Mesenchymal stem cell (in vitro differentiated cells and primary cell): ENCODE measurements around the gene PALD1.

ENCODE experiments used
- DNase-seq: peaks from one replicate; pipeline ENCODE4 v3.0.0-alpha.2; 2013
- H2AFZ ChIP-seq: one replicate; pipeline ENCODE4 v1.6.1; 2013; ENCODE audit warnings: low read depth, mild to moderate bottlenecking, control low read depth, inconsistent platforms, low read length, moderate library complexity
- H2AK5ac ChIP-seq: 2 replicates; pipeline ENCODE4 v1.6.1; 2013; ENCODE audit warnings: low read length, moderate library complexity, mild to moderate bottlenecking, inconsistent platforms; ENCODE audit not compliant: severe bottlenecking
- H2BK120ac ChIP-seq: one replicate; pipeline ENCODE4 v1.6.1; 2013; ENCODE audit warnings: low read depth, mild to moderate bottlenecking, inconsistent platforms, low read length, moderate library complexity
- H2BK12ac ChIP-seq, 2 experiments: one replicate each; pipeline ENCODE4 v1.6.1; 2013; ENCODE audit warnings: inconsistent platforms in 2 of 2, low read length in 2 of 2, mild to moderate bottlenecking in 2 of 2, moderate library complexity in 2 of 2, control low read depth in 1 of 2
- H2BK15ac ChIP-seq: one replicate; pipeline ENCODE4 v1.6.1; 2013; ENCODE audit warnings: mild to moderate bottlenecking, low read depth, inconsistent platforms; ENCODE audit not compliant: poor library complexity, severe bottlenecking
- H2BK5ac ChIP-seq: 2 replicates; pipeline ENCODE4 v1.6.1; 2013; ENCODE audit warnings: low read depth, mild to moderate bottlenecking, low read length, control low read depth, inconsistent platforms; ENCODE audit not compliant: poor library complexity, severe bottlenecking
- H3K14ac ChIP-seq, 2 experiments: one replicate each; pipeline ENCODE4 v1.6.1; 2013; ENCODE audit warnings: inconsistent platforms in 2 of 2, low read length in 2 of 2, control low read depth in 1 of 2, mild to moderate bottlenecking in 1 of 2, moderate library complexity in 1 of 2
- H3K18ac ChIP-seq, 2 experiments: one replicate each; pipeline ENCODE4 v1.6.1; 2013; ENCODE audit warnings: inconsistent platforms in 2 of 2, low read length in 2 of 2, control low read depth in 1 of 2, low read depth in 1 of 2, mild to moderate bottlenecking in 1 of 2
- H3K23ac ChIP-seq, 2 experiments: one replicate each; pipeline ENCODE4 v1.6.1; 2013; ENCODE audit warnings: inconsistent platforms in 2 of 2, low read length in 2 of 2, mild to moderate bottlenecking in 2 of 2, moderate library complexity in 2 of 2, control low read depth in 1 of 2
- H3K27ac ChIP-seq: 2 replicates; pipeline ENCODE4 v1.5.1; 2013; ENCODE audit warnings: mild to moderate bottlenecking, moderate library complexity, low read length, control low read depth, inconsistent platforms; ENCODE audit not compliant: poor library complexity, severe bottlenecking
- H3K27me3 ChIP-seq, 2 experiments: 2 replicates each; pipeline versions ENCODE4 v1.6.1 to v1.7.0; 2013; ENCODE audit warnings: low read length in 2 of 2, mild to moderate bottlenecking in 2 of 2, moderate library complexity in 2 of 2, control low read depth in 1 of 2, inconsistent platforms in 1 of 2; ENCODE audit not compliant: control insufficient read depth in 1 of 2, insufficient read depth in 1 of 2
- H3K36me3 ChIP-seq, 2 experiments: 2 replicates each; pipeline versions ENCODE4 v1.6.1 to v1.7.0; 2013; ENCODE audit warnings: low read length in 2 of 2, control low read depth in 1 of 2, inconsistent platforms in 1 of 2, low read depth in 1 of 2, mild to moderate bottlenecking in 1 of 2; ENCODE audit not compliant: insufficient read depth in 2 of 2, control insufficient read depth in 1 of 2
- H3K4ac ChIP-seq, 2 experiments: one replicate each; pipeline ENCODE4 v1.6.1; 2013; ENCODE audit warnings: inconsistent platforms in 2 of 2, low read length in 2 of 2, mild to moderate bottlenecking in 2 of 2, moderate library complexity in 2 of 2, control low read depth in 1 of 2, low read depth in 1 of 2
- H3K4me1 ChIP-seq: 2 replicates; pipeline ENCODE4 v1.6.1; 2013; ENCODE audit warnings: low read depth, low read length, control low read depth; ENCODE audit not compliant: control insufficient read depth, insufficient read depth
- H3K4me2 ChIP-seq: 2 replicates; pipeline ENCODE4 v1.6.1; 2013; ENCODE audit warnings: low read length, mild to moderate bottlenecking, inconsistent platforms; ENCODE audit not compliant: poor library complexity, severe bottlenecking
- H3K4me3 ChIP-seq, 2 experiments: 2 replicates each; pipeline versions ENCODE4 v1.5.1 to v1.7.0; 2013; ENCODE audit warnings: low read length in 2 of 2, mild to moderate bottlenecking in 2 of 2, control low read depth in 1 of 2, low read depth in 1 of 2; ENCODE audit not compliant: insufficient read depth in 1 of 2
- H3K79me1 ChIP-seq: replicated peaks from 2 replicates; pipeline ENCODE4 v1.6.1; 2013; ENCODE audit warnings: mild to moderate bottlenecking, control low read depth, low read length, inconsistent platforms; ENCODE audit not compliant: poor library complexity, severe bottlenecking
- H3K9ac ChIP-seq: 2 replicates; pipeline ENCODE4 v1.7.0; 2013; ENCODE audit warnings: mild to moderate bottlenecking, low read length, moderate library complexity
- H3K9me3 ChIP-seq: 2 replicates; pipeline ENCODE4 v1.7.0; 2013; ENCODE audit warnings: mild to moderate bottlenecking, low read length; ENCODE audit not compliant: control insufficient read depth
- H4K8ac ChIP-seq: one replicate; pipeline ENCODE4 v1.6.1; 2013; ENCODE audit warnings: inconsistent platforms, mild to moderate bottlenecking, low read length, moderate library complexity
- H4K91ac ChIP-seq: one replicate; pipeline ENCODE4 v1.6.1; 2013; ENCODE audit warnings: mild to moderate bottlenecking, low read length, inconsistent platforms
- WGBS: methylation state at CpG from one replicate; pipeline ENCODE4 v1.1.7; 2013; ENCODE audit warnings: mixed read lengths; 5-methylcytosine and 5-hydroxymethylcytosine counted together

The PALD1 gene

GRCh38 chr10:70590655-70591416, 112.3 kb downstream of the PALD1 start:
- 72% methylated on average over 5 of the region's 5 CpGs for WGBS
- Histone ChIP-seq H2AK5ac (no peak overlapping the region), H3K23ac (no peak overlapping the region), H3K9ac (no peak overlapping the region), H3K14ac (no peak overlapping the region), H3K18ac (no peak overlapping the region), H3K4me1 (peaks cover 4% of the 10 kb centered on the region), H3K27ac (no peak overlapping the region), H4K8ac (no peak overlapping the region), H3K4me2 (no peak overlapping the region), H3K27me3 (peaks cover 9 to 37% of the 10 kb centered on the region in 2 experiments), H3K79me1 (no peaks in the 10 kb centered on the region), H2BK5ac (no peak overlapping the region), H2BK120ac (no peak overlapping the region), H3K4me3 (no peak overlapping the region), H2BK15ac (no peak overlapping the region), H3K4ac (no peak overlapping the region), H3K36me3 (no peaks in the 10 kb centered on the region), H2BK12ac (no peak overlapping the region), H4K91ac (no peak overlapping the region), H2AFZ (no peak overlapping the region), H3K9me3 (no peaks in the 10 kb centered on the region)
- no peak for DNase-seq

- Histone ChIP-seq H2BK15ac (no peak overlapping the region), H3K4me2 (no peak overlapping the region), H2BK120ac (no peak overlapping the region), H3K9me3 (no peaks in the 10 kb centered on the region), H3K27ac (no peak overlapping the region), H3K18ac (no peak overlapping the region), H2AFZ (no peak overlapping the region), H3K27me3 (peaks cover 9 to 40% of the 10 kb centered on the region in 2 experiments), H3K79me1 (no peaks in the 10 kb centered on the region), H2BK12ac (no peak overlapping the region), H4K91ac (no peak overlapping the region), H3K4me1 (peaks cover 4% of the 10 kb centered on the region), H3K23ac (no peak overlapping the region), H3K4ac (no peak overlapping the region), H3K14ac (no peak overlapping the region), H4K8ac (no peak overlapping the region), H2AK5ac (no peak overlapping the region), H3K9ac (no peak overlapping the region), H3K36me3 (no peaks in the 10 kb centered on the region), H3K4me3 (no peak overlapping the region), H2BK5ac (no peak overlapping the region)
- no peak for DNase-seq
- WGBS: 64% methylated on average over 2 of the region's 2 CpGs
Measured at GRCh38 chr10:70592186-70592735, 113.7 kb downstream of the PALD1 start.

- Histone ChIP-seq H3K4me2 (no peak overlapping the region), H3K23ac (no peak overlapping the region), H2AK5ac (no peak overlapping the region), H4K91ac (no peak overlapping the region), H3K18ac (no peak overlapping the region), H3K4me1 (peaks cover 5% of the 10 kb centered on the region), H3K9me3 (no peaks in the 10 kb centered on the region), H2BK120ac (no peak overlapping the region), H4K8ac (no peak overlapping the region), H3K27me3 (peaks cover 9 to 37% of the 10 kb centered on the region in 2 experiments), H2AFZ (no peak overlapping the region), H3K36me3 (no peaks in the 10 kb centered on the region), H2BK15ac (no peak overlapping the region), H3K9ac (no peak overlapping the region), H3K27ac (no peak overlapping the region), H2BK5ac (no peak overlapping the region), H3K4ac (no peak overlapping the region), H3K14ac (no peak overlapping the region), H3K79me1 (no peaks in the 10 kb centered on the region), H3K4me3 (no peak overlapping the region), H2BK12ac (no peak overlapping the region)
- DNase-seq: no peak
- WGBS: 77% methylated on average over 11 of the region's 16 CpGs
Measured at GRCh38 chr10:70592746-70593512, 114.4 kb downstream of the PALD1 start.

- Histone ChIP-seq H3K79me1 (no peaks in the 10 kb centered on the region), H2BK15ac (no peak overlapping the region), H3K4me2 (no peak overlapping the region), H2BK12ac (no peak overlapping the region), H2AFZ (no peak overlapping the region), H3K27ac (no peak overlapping the region), H3K14ac (no peak overlapping the region), H3K4me1 (peaks cover 3% of the 10 kb centered on the region), H2BK5ac (no peak overlapping the region), H3K9ac (no peak overlapping the region), H2BK120ac (no peak overlapping the region), H3K23ac (no peak overlapping the region), H3K36me3 (no peaks in the 10 kb centered on the region), H3K18ac (no peak overlapping the region), H4K91ac (no peak overlapping the region), H4K8ac (no peak overlapping the region), H3K4ac (no peak overlapping the region), H3K9me3 (no peaks in the 10 kb centered on the region), H3K27me3 (peaks cover 9 to 35% of the 10 kb centered on the region in 2 experiments), H3K4me3 (no peak overlapping the region), H2AK5ac (no peak overlapping the region)
- DNase-seq: no peak
- 91% methylated on average over 7 of the region's 7 CpGs for WGBS
Measured at GRCh38 chr10:70593513-70593890, 114.9 kb downstream of the PALD1 start.
